T-cell (primary cell): Measurements from ENCODE around the gene LPIN3. TPM values are rescaled to one million over a fixed set of nuclear protein-coding genes. Genes with fewer than 3 reads are reported as not detected.

Experiments
- ATAC-seq, 4 experiments: fragments of 200-7000 bp in 3 of 4; fragments of 150-1000 bp in 1 of 4; cut with Tn5 transposase; replicated peaks in 1 of 4; 1 replicate in 3 of 4; 2 replicates in 1 of 4; pipeline ENCODE4 v1.10.0; 2021; ENCODE audit warnings: moderate library complexity in 3 of 4, mild to moderate bottlenecking in 2 of 4, moderate number of reproducible peaks in 1 of 4
- CTCF ChIA-PET, 2 donors: fragments of 300-600 bp; sonication (Branson Sonifier 250); formaldehyde crosslinking; loops; one replicate each; lab custom pipeline; 2022; ENCODE audit warnings: antibody characterized with exemption in 2 of 2; lab: Charles Lee
- POLR2A ChIA-PET, 2 donors: fragments of 300-600 bp; sonication (Branson Sonifier 250); formaldehyde crosslinking; loops; one replicate each; lab custom pipeline; 2022; ENCODE audit warnings: antibody characterized with exemption in 2 of 2; lab: Charles Lee
- DNase-seq, 35 experiments: peaks; one replicate each; pipeline versions ENCODE4 v3.0.0 to v3.0.0-alpha.2; 2013 to 2023
- H3K27ac ChIP-seq: one replicate; pipeline ENCODE4 v1.5.1; 2013; ENCODE audit warnings: low read length
- H3K27me3 ChIP-seq, 2 experiments: replicated peaks in 1 of 2; 1 replicate in 1 of 2; 2 replicates in 1 of 2; pipeline versions ENCODE4 v1.6.1 to v1.7.0; 2013; ENCODE audit warnings: low read length in 1 of 2, mixed read lengths in 1 of 2; ENCODE audit not compliant: control insufficient read depth in 2 of 2, insufficient read depth in 2 of 2; ENCODE audit errors: extremely low read depth in 1 of 2
- H3K36me3 ChIP-seq, 2 donors: 1 replicate in 1 of 2; 2 replicates in 1 of 2; pipeline versions ENCODE4 v1.6.1 to v1.7.0; 2013; ENCODE audit warnings: low read length in 1 of 2; ENCODE audit not compliant: control insufficient read depth in 2 of 2, insufficient read depth in 1 of 2; ENCODE audit errors: extremely low read depth in 1 of 2
- H3K4me1 ChIP-seq, 2 experiments: 1 replicate in 1 of 2; 2 replicates in 1 of 2; pipeline versions ENCODE4 v1.6.1 to v1.7.0; 2013; ENCODE audit warnings: low read length in 2 of 2, mixed read lengths in 1 of 2; ENCODE audit not compliant: insufficient read depth in 2 of 2, control insufficient read depth in 1 of 2; ENCODE audit errors: extremely low read depth in 1 of 2
- H3K4me3 ChIP-seq, 2 donors: 1 replicate in 1 of 2; 2 replicates in 1 of 2; pipeline versions ENCODE4 v1.5.1 to v1.7.0; 2013; ENCODE audit warnings: mild to moderate bottlenecking in 2 of 2, low read length in 1 of 2, moderate library complexity in 1 of 2; ENCODE audit not compliant: control insufficient read depth in 1 of 2; ENCODE audit errors: extremely low read depth in 1 of 2
- H3K9me3 ChIP-seq: 2 replicates; pipeline ENCODE4 v1.7.0; 2013
- H3K27ac Mint-ChIP-seq, 2 donors: one replicate each; pipeline ENCODE4 v1.8.0; 2020 to 2021; ENCODE audit warnings: mild to moderate bottlenecking in 2 of 2, mixed read lengths in 2 of 2
- H3K27me3 Mint-ChIP-seq, 2 donors: one replicate each; pipeline ENCODE4 v1.8.0; 2021 to 2022; ENCODE audit warnings: mixed read lengths in 2 of 2
- H3K36me3 Mint-ChIP-seq: one replicate; pipeline ENCODE4 v1.8.0; 2021; ENCODE audit warnings: mixed read lengths
- H3K4me1 Mint-ChIP-seq, 3 donors: one replicate each; pipeline ENCODE4 v1.8.0; 2020 to 2022; ENCODE audit warnings: mixed read lengths in 3 of 3, mild to moderate bottlenecking in 1 of 3
- H3K4me3 Mint-ChIP-seq, 3 donors: one replicate each; pipeline ENCODE4 v1.8.0; 2020 to 2022; ENCODE audit warnings: mild to moderate bottlenecking in 3 of 3, mixed read lengths in 3 of 3, moderate library complexity in 3 of 3
- H3K9me3 Mint-ChIP-seq, 3 donors: one replicate each; pipeline ENCODE4 v1.8.0; 2020 to 2022; ENCODE audit warnings: mixed read lengths in 3 of 3
- WGBS: methylation state at CpG from one replicate; pipeline ENCODE4 v1.1.5; 2013; ENCODE audit warnings: missing lambda C conversion rate; ENCODE audit not compliant: insufficient coverage; 5-methylcytosine and 5-hydroxymethylcytosine counted together
- total RNA-seq, 35 experiments: library from RNA in 6 of 35; stranded (reverse) in 6 of 35; fragments of 120-200 nt in 1 of 35; gene quantifications; one replicate each; pipeline versions ENCODE4 v1.2.1 to v1.2.4 and lab custom pipeline; 2013 to 2026

LPIN3 gene
- total RNA-seq, 5 donors from 2014 or later (not counting 1 experiment from before 2014, with no cell fraction given) = 0.16 to 0.80 (median 0.46) TPM

DNA sequence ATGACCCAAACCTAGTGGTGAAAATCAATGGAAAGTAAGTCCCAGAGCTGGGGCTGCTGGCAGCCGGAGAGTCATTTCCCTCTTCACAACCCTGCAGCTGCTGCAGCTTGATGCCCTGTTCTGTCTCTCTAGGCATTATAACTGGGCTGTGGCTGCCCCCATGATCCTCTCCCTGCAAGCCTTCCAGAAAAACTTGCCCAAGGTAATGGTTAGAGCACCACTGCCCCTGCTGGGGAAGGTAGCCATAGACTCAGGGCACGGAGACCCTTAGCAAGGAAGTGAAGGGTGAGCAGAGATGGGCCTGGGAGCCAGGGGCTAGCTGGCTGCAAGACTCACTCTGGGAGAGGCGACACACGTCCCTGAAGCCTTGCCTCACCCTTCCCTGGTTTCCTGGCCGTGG is 12.0 kb downstream of the LPIN3 start:
- Histone ChIP-seq H3K9me3 (no peaks in the 10 kb centered on the region), H3K27ac (no peak overlapping the region), H3K4me1 (no peaks in the 10 kb centered on the region), H3K4me3 (no peak overlapping the region), H3K36me3 (no peaks in the 10 kb centered on the region), H3K27me3 (peaks cover 0 to 6% of the 10 kb centered on the region in 2 experiments)
- DNase-seq (no peak), ATAC-seq (no peak)
- H3K36me3 Mint-ChIP-seq = no peaks in the 10 kb centered on the region
- H3K27ac Mint-ChIP-seq = no peak overlapping the region
- H3K4me1 Mint-ChIP-seq = no peaks in the 10 kb centered on the region
- ChIA-PET POLR2A (no interaction called here), CTCF (no interaction called here)
- 94% methylated on average over 2 of the region's 5 CpGs for WGBS
- H3K4me3 Mint-ChIP-seq = no peak overlapping the region
- peaks cover 0 to 4% of the 10 kb centered on the region in 2 donors for H3K27me3 Mint-ChIP-seq
- no peaks in the 10 kb centered on the region for H3K9me3 Mint-ChIP-seq

DNA sequence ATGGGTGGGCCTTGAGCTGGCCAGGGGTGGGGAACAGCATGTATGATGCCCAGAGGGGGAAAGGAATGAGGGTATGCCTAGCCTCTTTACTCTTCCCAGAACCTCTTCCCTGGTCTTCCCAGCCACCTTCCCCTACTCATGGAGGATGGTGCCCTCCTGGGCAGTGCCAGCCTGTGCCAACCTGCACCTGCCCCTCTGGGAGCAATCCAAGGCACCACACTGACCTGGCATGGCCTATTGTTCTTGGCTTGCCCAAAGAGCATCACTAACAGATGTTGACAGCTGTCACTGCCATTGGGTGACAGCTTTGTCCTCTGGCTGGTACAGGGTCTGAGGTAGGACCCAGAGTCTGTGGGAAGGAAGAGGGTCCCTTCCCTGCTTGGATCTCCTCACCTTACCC is 12.9 kb downstream of the LPIN3 start:
- Histone ChIP-seq H3K4me3 (no peak overlapping the region), H3K9me3 (no peaks in the 10 kb centered on the region), H3K27me3 (peaks cover 0 to 6% of the 10 kb centered on the region in 2 experiments), H3K4me1 (no peaks in the 10 kb centered on the region), H3K36me3 (no peaks in the 10 kb centered on the region), H3K27ac (no peak overlapping the region)
- no peak overlapping the region for H3K27ac Mint-ChIP-seq
- H3K27me3 Mint-ChIP-seq = peaks cover 0 to 4% of the 10 kb centered on the region in 2 donors
- ATAC-seq (no peak), DNase-seq (no peak)
- no peaks in the 10 kb centered on the region for H3K36me3 Mint-ChIP-seq
- CTCF ChIA-PET = no interaction called here
- POLR2A ChIA-PET = interaction anchor here in 1 of 2 donors (0.6 kb wide), 1 partner anchor 25 kb away, joined by 4 read pairs; no protein-coding TSS in a partner anchor
- no peaks in the 10 kb centered on the region for H3K4me1 Mint-ChIP-seq
- no peak overlapping the region for H3K4me3 Mint-ChIP-seq
- H3K9me3 Mint-ChIP-seq = no peaks in the 10 kb centered on the region

- Mint-ChIP-seq H3K4me3 (no peak overlapping the region), H3K27ac (no peak overlapping the region), H3K36me3 (no peaks in the 10 kb centered on the region), H3K27me3 (peaks cover 0 to 4% of the 10 kb centered on the region in 2 donors), H3K4me1 (no peaks in the 10 kb centered on the region), H3K9me3 (no peaks in the 10 kb centered on the region)
- Histone ChIP-seq H3K27ac (no peak overlapping the region), H3K27me3 (peaks cover 0 to 6% of the 10 kb centered on the region in 2 experiments), H3K9me3 (no peaks in the 10 kb centered on the region), H3K4me1 (no peaks in the 10 kb centered on the region), H3K4me3 (no peak overlapping the region), H3K36me3 (no peaks in the 10 kb centered on the region)
- ATAC-seq = no peak
- no peak for DNase-seq
- 100% methylated on average over 1 of the region's 3 CpGs for WGBS
- ChIA-PET CTCF (no interaction called here), POLR2A (no interaction called here)
Observed at GRCh38 chr20:41355192-41355591, 14.6 kb downstream of the LPIN3 start.

DNA sequence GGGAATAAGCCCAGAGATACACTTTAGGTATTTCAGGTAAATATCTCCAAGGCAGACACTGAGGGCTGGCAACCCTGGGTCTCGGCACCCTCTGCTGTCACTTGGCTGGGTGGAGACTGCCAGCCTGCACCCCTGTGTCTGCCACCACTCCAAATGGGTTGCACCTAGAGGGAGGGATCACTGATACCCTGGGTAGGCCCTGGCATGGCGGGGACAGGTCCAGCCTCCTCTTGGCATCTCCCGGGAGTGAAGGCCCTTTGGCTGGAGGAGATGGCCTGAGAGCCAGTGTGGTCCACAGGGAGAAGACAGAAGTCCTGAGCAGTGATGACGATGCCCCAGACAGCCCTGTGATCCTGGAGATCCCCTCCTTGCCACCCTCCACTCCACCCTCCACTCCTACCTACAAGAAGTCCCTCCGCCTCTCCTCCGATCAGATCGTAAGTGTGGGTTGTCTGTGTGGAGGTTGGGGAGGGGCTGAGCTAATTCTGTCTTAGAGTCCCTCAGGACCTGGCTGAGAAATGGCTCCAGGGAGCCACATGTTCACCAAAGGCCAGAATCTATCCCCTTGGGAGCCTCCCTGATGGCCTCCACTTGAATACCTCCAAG is 15.1 kb downstream of the LPIN3 start:
- 86% methylated on average over 1 of the region's 7 CpGs for WGBS
- no peak overlapping the region for H3K27ac Mint-ChIP-seq
- peaks cover 0 to under 1% of the 10 kb centered on the region in 2 donors for H3K27me3 Mint-ChIP-seq
- H3K36me3 ChIP-seq = no peaks in the 10 kb centered on the region
- no peak overlapping the region for H3K4me3 Mint-ChIP-seq
- H3K4me1 ChIP-seq = no peaks in the 10 kb centered on the region
- DNase-seq = no peak
- no peaks in the 10 kb centered on the region for H3K36me3 Mint-ChIP-seq
- H3K27ac ChIP-seq = no peak overlapping the region
- H3K4me3 ChIP-seq = no peak overlapping the region
- peaks cover 0 to 2% of the 10 kb centered on the region in 2 experiments for H3K27me3 ChIP-seq
- H3K4me1 Mint-ChIP-seq = no peaks in the 10 kb centered on the region
- CTCF ChIA-PET = interaction anchor here in 1 of 2 donors (0.6 kb wide), 1 partner anchor 378 kb away, joined by 3 read pairs; no protein-coding TSS in a partner anchor
- ATAC-seq = no peak
- no peaks in the 10 kb centered on the region for H3K9me3 Mint-ChIP-seq
- POLR2A ChIA-PET = no interaction called here
- no peaks in the 10 kb centered on the region for H3K9me3 ChIP-seq

GRCh38 chr20:41356951-41357350 is 16.3 kb downstream of the LPIN3 start:
- no peaks in the 10 kb centered on the region for H3K27me3 ChIP-seq
- no peaks in the 10 kb centered on the region for H3K27me3 Mint-ChIP-seq
- no peaks in the 10 kb centered on the region for H3K4me1 Mint-ChIP-seq
- ATAC-seq (no peak), DNase-seq (no peak)
- H3K36me3 ChIP-seq = no peaks in the 10 kb centered on the region
- H3K4me3 ChIP-seq = no peak overlapping the region
- H3K9me3 Mint-ChIP-seq = no peaks in the 10 kb centered on the region
- H3K27ac Mint-ChIP-seq = no peak overlapping the region
- ChIA-PET CTCF (no interaction called here), POLR2A (no interaction called here)
- no peak overlapping the region for H3K4me3 Mint-ChIP-seq
- no peaks in the 10 kb centered on the region for H3K36me3 Mint-ChIP-seq
- H3K9me3 ChIP-seq = no peaks in the 10 kb centered on the region
- no peak overlapping the region for H3K27ac ChIP-seq
- H3K4me1 ChIP-seq = no peaks in the 10 kb centered on the region
- 87% methylated on average over 9 of the region's 13 CpGs for WGBS

DNA sequence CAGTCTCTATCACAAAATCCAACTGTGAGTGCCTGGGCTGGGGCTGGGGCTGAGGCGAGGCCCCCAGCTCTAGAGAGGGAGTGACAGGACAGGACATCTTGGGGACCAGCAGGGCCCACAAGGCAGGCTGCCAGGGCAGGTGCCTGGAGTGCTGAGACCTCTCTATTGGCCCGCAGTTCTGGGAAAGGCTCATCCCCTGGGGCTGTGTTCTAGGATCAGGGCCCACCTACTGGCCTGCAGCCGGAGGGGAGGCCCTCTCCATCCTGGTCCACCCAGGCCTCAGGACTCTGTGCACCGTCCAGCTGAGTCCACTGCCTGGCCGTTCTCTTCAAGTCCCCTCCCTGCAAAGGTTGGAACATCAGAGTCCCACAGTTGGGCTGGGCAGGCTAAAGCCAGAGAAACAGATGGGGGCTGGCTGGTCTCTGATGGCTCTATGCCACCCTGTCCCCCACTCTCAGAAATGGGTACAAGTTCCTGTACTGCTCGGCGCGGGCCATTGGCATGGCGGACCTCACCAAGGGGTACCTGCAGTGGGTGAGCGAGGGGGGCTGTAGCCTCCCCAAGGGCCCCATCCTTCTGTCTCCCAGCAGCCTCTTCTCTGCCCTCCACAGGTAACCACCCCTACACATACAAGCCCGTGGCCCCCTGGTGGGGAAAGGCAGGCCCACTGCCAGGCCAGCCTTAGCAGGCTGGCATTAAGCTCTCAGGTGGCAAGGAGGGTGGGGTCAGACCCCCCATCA is 17.0 kb downstream of the LPIN3 start:
- H3K27me3 Mint-ChIP-seq = no peaks in the 10 kb centered on the region
- H3K27ac Mint-ChIP-seq = no peak overlapping the region
- Histone ChIP-seq H3K9me3 (no peaks in the 10 kb centered on the region), H3K4me1 (no peaks in the 10 kb centered on the region), H3K27me3 (no peaks in the 10 kb centered on the region), H3K27ac (no peak overlapping the region), H3K4me3 (no peak overlapping the region), H3K36me3 (no peaks in the 10 kb centered on the region)
- no peaks in the 10 kb centered on the region for H3K36me3 Mint-ChIP-seq
- no peak overlapping the region for H3K4me3 Mint-ChIP-seq
- H3K9me3 Mint-ChIP-seq = no peaks in the 10 kb centered on the region
- DNase-seq = no peak
- POLR2A ChIA-PET = no interaction called here
- no peaks in the 10 kb centered on the region for H3K4me1 Mint-ChIP-seq
- ATAC-seq = peak in 1 of 4 experiments; percentile 16
- 86% methylated on average over 8 of the region's 11 CpGs for WGBS
- CTCF ChIA-PET = interaction anchor here in 1 of 2 donors (0.6 kb wide), 1 partner anchor 169 kb away, joined by 6 read pairs; no protein-coding TSS in a partner anchor
